Measurements from ENCODE around the gene TXNDC12.

Gene TXNDC12

DNA sequence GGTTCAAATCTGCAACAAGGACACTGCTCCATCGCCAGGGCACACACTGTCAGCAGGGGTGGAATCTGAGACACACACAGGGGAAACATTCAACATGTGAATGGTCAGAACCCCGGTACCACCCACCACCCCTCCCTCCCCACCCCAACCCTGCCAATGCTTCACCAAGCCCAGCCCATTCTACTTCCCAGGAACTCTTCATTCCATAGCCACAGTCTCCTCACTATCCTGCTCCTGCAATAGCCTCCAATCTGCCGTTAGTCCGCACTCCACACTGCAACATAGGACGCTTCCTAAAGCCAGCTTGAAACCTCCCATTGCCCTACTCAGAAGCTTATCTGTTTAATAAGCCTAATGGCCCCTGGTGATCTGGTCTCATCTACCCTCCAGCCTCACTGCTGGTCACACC lies 57.0 kb downstream of the TXNDC12 start:
- no peak for DNase-seq (ENCODE audit: low spot score)

DNA sequence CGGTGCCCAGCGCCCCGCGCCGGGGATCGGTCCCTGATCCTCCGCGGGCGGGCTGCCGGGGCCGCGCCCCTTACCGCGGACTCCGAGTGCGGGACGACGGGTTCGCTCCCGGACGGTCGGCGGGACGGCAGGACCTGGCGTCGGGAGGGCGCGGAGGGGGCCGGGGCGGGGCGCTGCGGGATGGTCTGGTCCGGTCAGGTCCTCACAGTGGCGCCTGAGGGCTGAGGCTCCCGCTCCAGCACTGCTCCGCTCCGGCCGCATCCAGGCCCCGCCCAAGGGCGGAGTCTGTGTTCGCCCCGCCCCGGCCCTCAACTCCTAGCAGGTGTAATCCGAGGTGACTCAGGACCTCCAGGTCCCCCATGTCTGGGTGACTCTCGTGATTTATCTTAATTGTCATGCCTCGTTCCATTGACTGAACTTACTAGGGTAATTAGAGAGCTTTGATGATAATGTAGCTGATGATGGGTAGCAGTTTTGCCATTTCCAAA lies 64.5 kb downstream of the TXNDC12 start, which contains the start of gene RAB3B:
Gene RAB3B, minus strand, starts transcription at position 223 of the 488 bp plus-strand sequence. CDS start 13,583 bp downstream, outside the sequence.
- peak; percentile 77 for DNase-seq (ENCODE audit: low spot score)

DNA sequence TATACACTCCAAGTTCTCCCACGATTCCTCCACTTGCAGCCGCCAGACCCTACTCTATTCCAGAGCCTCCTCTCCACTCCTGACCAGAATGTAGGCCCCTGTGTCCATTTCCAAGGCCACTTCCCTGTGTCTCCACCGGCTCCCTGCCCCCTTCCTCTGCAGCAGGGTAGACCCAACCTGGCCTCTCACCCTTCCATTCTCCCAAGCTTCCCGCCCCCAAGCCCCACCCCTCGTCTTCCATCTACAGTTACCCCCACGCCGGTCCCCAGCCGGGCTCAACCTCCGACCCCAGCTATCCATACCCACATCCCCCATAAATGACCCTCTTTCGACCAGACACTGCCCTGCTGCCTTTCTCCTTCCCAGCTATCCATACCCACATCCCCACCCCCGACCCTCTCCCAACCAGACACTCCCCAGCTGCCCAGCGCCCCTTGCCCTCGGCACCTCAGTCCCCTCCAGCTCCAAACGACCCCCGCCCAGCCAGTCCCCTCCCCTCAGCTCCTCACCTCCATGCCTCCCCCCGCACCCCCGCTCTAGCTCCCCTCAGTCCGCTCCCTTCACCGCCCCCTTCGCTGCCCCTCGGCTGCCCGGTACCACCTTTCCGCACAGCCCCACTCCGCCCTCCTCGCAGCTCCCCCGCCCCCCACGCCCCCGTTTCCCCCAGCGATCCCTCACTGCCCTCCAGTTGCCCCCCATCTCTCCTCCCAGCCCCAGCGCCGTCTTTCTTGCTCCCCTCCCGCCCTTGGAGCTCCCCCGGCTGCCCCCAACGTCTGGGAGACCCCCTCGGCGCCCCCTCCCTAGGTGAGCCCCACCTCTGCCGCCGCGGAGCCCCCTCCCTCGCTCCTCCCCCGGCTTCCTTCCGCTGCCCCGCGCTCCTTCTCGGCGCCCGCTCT lies 65.2 kb downstream of the TXNDC12 start:
- no peak for DNase-seq (ENCODE audit: low spot score)

DNA sequence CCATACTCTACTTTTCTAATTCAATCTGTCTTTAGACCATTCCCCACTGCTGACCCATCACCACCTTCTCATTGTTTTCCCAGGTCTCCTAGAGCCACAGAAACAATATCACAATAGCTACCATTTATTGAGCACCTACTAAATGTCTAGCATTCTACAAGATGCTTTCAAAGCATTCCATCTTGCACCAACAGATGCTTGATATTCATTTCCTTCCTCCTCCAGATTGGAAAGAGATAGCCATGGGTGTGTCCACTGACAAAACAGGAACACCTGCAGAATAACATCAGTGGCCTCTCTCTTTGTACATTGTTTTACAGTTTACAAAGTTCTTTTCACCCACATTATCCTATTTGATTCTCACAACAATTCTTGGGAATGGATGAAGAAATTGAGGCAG lies 66.7 kb downstream of the TXNDC12 start:
- DNase-seq (ENCODE audit: low spot score), result no peak

DNA sequence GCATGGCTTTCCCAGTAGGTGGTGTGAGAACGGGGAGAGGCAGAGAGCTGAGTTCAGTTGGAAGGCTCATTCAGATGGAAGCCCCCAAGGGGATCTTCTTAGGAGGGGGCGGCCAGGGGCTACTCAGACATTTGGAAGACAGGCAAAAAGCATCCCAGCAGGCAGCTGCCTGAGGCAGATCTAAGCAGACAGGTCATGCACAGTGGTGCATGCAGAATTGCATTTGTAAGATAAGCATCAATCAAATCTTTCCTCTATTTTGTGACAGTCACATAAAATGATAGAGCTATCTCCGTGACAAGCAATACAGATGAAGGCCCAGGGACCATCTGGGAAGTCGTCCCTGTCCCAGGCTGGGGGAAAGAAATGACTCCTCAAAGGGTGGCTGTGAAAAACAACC lies 68.3 kb downstream of the TXNDC12 start:
- DNase-seq (ENCODE audit: low spot score), result no peak

DNA sequence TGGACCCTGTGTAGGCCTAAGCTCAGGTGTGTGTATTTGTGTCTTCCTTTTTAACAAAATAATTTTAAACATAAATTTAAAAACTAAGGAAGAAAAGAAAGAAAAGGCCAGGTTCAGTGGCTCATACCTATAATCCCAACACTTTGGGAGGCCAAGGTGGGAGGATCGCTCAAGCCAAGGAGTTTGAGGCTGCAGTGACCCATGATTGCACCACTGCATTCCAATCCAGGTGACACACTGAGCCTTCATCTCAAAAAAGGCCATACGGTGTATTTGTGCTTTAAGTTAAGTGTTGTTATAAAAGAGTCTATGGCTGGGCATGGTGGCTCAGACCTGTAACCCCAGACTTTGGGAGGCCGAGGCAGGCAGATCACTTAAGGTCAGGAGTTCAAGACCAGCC lies 72.8 kb downstream of the TXNDC12 start:
- no peak for DNase-seq (ENCODE audit: low spot score)

DNA sequence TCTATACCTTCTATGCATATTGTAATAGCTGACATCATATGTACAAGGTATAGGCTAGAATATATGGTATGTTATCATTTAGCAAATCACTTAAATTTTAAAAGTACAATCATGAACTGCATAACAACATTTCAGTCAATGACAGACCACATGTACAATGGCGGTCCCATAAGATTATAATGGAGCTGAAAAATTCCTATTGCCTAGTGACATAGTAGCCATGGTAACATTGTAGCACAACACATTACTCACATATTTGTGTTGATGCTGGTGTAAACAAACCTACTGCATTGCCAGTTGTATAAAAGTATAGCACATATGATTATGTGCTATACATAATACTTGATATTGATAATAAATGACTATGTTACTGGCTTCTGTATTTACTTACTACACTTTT lies 73.4 kb downstream of the TXNDC12 start:
- DNase-seq (ENCODE audit: low spot score), result no peak

DNA sequence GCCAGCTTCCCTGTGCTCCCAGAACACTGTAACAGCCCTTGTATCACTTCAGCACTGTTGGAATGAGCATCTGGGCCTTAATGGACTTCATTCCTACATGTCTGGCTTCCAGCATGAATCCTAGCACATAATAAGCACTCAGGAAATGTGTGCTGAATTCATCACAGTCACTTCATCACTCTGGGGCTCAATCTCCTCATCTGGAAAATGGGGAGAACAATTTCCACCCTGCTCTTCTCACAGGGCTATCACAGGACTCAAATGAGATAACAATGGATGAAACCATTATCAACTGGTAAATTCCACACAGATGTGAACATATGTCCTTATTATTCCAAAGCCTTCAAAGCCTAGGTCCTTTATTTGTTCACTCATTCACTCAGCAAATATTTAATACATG lies 76.9 kb downstream of the TXNDC12 start:
- no peak for DNase-seq (ENCODE audit: low spot score)

DNA sequence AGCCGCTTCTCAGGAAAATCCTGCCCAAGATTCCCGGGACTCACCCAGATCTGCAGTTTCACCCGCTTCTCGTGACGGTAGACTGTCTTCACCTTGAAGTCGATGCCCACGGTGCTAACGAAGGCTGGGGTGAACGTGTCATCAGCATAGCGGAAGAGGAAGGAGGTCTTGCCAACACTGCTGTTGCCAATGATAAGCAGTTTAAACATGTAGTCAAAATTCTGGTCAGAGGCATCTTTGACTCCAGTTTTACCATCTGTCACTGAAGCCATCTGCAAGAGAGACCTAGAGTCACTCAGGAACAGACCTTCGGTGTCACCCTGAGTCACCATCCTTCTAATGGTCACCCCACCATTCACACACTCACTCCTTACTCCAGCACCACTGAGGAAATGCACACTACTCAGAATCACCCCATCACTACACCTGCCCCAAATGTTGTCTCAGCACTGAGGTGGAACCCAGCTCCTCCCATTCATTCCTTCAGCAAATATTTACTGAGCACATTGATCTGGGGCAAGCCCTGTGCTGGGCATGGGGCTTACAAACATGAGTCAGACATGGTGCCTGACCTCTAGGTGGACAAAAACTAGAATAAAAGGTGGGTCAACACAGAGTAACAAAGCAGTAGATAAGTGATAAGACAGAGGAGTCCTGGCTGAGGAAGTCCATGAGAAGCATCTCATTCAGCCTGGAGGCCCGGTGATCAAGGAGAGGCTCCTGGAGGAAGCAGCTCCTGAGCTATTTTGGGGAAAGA lies 78.0 kb downstream of the TXNDC12 start:
- DNase-seq (ENCODE audit: low spot score), result no peak

DNA sequence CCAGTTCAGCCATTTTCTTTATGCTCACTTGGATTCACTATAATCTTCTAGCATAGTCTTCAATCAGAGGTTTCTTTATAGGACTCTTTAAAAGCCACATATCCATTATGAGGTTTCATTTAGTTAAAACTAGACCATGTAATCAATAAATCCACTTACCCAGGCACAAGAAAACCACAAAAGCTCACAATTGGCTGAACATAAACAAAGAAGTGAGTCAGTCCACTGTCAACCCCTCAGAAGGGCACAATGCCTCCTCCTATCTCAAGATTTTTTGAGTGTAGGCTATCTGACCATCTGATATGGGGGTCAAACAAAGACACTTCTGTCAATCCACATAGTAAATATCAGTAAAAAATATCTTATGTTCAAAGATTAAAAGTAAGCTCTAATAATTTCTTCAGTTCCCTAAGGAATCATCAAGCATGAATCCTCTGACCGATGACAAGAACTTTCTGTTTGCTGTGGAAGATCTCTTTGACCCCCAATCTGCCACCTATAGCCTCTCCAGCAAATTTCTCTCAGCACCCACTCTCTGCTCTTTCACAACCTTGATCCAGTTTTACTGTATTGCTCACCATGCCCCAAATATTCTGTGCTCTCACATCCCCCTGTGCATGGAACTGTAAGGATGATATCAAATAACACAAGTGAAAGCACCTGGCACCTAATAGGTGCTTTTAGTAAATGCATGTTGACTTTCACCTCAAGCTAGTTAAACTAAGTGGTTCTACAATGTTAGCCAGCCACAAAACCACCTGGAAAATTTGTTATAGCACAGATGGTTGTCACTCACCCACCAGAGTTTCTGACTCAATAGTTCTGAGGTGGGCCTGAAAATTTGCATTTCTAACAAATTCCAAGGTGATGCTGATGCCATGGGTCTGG lies 81.2 kb downstream of the TXNDC12 start:
- DNase-seq (ENCODE audit: low spot score), result no peak
